Measurements from ENCODE around the gene URGCP.
"Not testable (repeated sequence)": the region's sequence is repeated elsewhere in the genome, so short reads cannot be mapped to it uniquely, and the experiment has no call there.

Gene URGCP

DNA sequence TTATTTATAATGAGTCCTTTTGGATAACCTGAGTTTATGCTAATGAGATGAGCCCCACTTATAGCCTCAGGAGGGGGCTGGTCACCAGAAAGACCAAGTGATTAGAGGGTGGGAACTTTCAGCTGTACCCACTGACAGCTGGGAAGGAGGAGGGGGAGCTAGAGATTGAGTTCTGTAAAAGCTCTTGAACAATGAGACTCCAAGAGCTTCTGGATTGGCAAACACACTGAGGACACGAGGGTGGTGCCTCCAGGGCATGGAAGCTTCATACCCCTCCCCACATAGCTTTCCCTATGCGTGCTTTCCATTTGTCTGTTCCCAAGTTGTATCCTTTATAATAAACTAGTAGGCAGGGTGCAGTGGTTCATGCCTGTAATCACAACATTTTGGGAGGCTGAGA is 57.3 kb downstream of the URGCP start:
- H3K4me3 ChIP-seq: no peak overlapping the region
- no peak overlapping the region for H3K27ac ChIP-seq

DNA sequence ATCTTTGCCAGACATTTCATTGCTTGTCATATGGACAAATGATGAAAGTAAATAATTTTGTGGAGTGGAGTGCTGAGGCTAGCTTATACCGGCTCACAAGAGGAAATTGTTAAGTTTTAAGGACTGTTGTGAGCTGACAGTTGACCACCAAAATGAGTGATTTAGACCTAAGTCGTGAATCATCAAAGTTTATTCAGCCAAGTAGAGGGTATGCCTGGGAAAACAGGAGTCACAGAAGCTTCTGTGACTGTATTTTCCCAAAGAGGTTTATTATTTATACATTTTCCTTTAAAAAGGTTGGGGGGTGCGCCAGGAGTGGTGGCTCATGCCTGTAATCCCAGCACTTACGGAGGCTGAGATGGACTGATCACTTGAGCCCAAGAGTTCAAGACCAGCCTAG is 58.9 kb downstream of the URGCP start:
- Histone ChIP-seq H3K27ac (no peak overlapping the region), H3K4me3 (no peak overlapping the region)

DNA sequence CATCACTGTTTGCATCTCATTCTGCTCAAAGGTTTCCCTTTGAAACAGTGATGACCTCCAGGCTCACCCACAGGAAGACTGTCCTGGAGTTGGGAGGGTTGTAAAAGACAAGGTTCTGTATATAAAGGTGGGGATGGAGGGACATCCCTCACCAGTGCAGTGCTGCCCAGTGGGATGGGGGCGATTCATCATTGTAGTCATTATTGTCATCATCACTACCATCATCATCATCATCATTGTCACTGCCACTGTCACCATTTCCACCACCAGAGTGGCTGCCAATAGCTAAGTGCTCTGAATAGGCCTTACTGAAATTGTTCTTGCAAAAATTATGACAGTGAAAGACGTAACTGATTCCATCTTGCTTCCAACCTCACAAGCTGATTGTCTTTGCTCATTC is 61.7 kb downstream of the URGCP start:
- Histone ChIP-seq H3K4me3 (no peak overlapping the region), H3K27ac (no peak overlapping the region)

DNA sequence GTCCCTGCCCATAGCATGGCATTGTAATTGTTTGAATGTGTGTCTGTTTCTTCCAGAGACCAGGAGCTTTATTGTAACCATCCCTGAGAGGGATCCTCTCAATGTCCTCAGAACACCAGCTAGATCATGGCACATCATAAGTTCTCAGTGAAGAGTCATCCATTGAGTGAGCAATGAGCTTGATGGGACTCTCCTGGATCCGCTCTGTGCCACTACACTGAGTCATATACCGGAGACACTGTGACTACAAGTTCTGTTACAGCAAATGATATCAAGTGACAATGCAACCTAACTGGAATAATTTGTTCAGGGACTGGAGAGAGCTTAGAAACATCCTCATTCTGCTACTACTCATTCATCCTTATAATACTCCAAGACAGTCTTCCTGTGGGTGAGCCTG is 62.1 kb downstream of the URGCP start:
- no peak overlapping the region for H3K4me3 ChIP-seq
- no peak overlapping the region for H3K27ac ChIP-seq

DNA sequence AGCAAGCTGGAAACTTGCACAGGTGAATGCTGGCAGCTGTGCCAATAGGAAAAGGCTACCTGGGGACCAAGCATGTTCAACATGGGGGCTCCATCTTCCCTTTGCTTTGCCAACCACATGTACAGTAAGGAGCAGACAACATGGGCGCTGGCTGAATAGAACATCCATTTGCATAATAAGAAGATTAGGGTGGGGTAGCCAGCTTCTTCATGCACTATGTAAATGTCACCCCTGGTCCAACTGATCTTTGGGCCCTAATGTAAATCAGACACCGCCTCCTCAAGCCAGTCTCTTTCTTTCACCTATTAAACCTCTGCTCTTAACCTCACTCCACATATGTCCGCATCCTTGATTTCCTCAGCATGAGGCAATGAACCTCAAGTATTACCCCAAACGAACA is 63.1 kb downstream of the URGCP start:
- Histone ChIP-seq H3K27ac (no peak overlapping the region), H3K4me3 (no peak overlapping the region)

DNA sequence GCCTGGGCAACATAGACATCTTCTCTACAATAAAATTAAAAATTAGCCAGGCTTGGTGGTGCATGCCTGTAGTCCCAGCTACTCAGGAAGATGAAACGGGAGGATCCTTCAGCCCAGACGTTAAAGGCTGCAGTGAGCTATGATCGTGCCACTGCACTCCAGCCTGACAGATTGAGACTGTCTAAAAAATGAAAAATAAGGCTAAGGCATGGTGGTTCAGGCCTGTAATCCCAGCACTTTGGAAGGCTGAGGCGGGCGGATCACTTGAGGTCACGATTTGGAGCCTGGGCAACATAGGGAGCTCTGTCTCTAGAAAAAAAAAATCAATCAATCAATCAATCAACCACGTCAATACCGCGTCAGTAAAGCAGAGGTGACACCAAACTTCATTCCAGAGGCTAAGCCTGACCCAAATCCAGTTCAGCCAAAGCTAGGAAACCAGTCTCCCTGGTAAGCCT is 68.2 kb downstream of the URGCP start:
- Histone ChIP-seq H3K27ac (peak overlapping the region in 1 of 21 experiments; percentile 33), H3K4me3 (no peak overlapping the region)

DNA sequence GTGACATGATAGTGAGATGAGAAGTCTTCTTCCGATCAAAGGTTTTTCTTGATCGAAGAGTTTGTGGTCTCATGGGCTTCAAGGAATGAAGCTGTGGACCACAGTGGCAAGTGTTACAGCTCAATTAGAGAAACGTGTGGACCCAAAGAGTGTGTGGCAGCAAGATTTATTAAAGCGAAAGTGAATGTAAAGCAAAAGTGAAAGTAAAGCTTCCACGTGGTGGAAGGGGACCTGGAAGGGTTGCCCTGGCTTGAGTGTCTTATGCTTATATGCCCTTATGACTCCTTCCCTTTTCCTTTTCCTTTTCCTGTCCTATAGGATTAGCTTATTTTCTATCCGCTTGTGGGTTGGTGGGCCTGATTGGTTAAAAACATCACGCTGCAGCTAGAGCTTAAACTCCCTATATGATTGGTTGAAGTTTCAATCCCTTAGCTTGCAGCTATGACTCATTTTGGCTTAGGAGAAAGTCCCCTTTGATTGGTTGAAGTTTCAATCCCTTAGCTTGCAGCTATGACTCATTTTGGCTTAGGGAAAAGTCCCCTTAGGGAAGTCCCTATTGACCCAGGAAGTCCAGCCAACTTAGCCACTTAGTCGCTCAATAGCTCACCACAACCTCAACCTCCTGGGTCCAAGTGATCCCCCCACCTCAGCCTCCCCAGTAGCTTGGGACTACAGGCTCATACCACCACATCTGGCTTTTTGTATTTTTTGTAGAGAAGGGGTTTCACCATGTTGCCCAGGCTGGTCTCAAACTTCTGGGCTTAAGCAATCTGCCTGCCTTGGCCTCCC is 71.7 kb downstream of the URGCP start:
- Histone ChIP-seq H3K27ac (peak overlapping the region in 2 of 21 experiments; percentile 44 to 72), H3K4me3 (peak overlapping the region in 4 of 7 experiments; percentile 9 to 32 (median 16))

DNA sequence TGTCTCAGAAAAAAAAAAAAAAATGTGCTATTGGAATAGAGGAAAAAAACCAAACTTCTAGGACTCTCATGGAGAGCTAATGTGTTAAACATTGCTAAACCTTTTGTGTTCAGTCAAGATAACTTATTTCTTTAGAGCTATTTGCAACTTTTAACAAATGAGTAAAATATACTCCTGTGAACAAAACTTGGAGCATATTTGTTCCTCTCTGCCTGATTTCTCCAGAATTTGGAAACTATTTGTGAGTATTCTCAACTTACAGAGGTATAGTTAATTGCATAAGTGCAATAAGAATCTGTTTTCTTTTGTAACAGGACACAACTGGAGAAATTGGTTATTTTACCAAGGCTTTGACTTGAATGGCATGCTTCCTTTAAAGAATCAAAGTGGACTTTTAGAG is 75.5 kb downstream of the URGCP start:
- not testable (repeated sequence) for H3K4me3 ChIP-seq, H3K27ac ChIP-seq

Data from skin epidermis (tissue), 12 donors.